ENCODE data around the gene FALEC. TPM values are rescaled to one million over a fixed set of nuclear protein-coding genes. Genes with fewer than 3 reads are reported as not detected.
A peak's percentile ranks its signal among the peaks of the same experiment; 100 is the strongest.

FALEC gene
- total and polyA plus RNA-seq, 9 of the 15 experiments (the other 6 are each of a cell fraction or from before 2014, with no cell fraction given), result 0.15 to 1.8 (median 0.53) TPM; not detected in 5

- TF ChIP-seq ZFP36 (IDR thresholded peaks at IDR 0.05; ENCODE audit: low read depth, low read length, partially characterized antibody), result peak; percentile 89
- peak in 1 of 2 experiments; percentile 64; a peak in 1 of 4 replicates for TF ChIP-seq TEAD1 (CRISPR knock-in tag; IDR thresholded peaks at IDR 0.05)
- peak; percentile 37; the same call in 1 of the 2 replicates for TF ChIP-seq ZBTB33 (CRISPR knock-in tag; IDR thresholded peaks at IDR 0.05)
- TF ChIP-seq DACH1 (IDR thresholded peaks at IDR 0.05; ENCODE audit: partially characterized antibody), result no peak
- TF ChIP-seq NR2C2 (CRISPR knock-in tag; IDR thresholded peaks at IDR 0.05), result no peak
- TF ChIP-seq NR2C2 (tag; IDR thresholded peaks at IDR 0.05), result peak; percentile 70; the same call in 1 of the 2 replicates
- no peak for TF ChIP-seq ZKSCAN8 (CRISPR knock-in tag; IDR thresholded peaks at IDR 0.05)
- peak; percentile 46; the same call in 1 of the 2 replicates for TF ChIP-seq SP1 (CRISPR knock-in tag; IDR thresholded peaks at IDR 0.05)
- TF ChIP-seq USF1 (CRISPR knock-in tag; IDR thresholded peaks at IDR 0.05), result no peak
- 0 out of 2 replicates have a peak, but pooled peaks have one; percentile 22 for TF ChIP-seq IRF1 (CRISPR knock-in tag; IDR thresholded peaks at IDR 0.05; ENCODE audit: borderline replicate concordance)
- TF ChIP-seq BCL6 (CRISPR knock-in tag; IDR thresholded peaks at IDR 0.05), result no peak
- TF ChIP-seq POLR3A (IDR thresholded peaks at IDR 0.05; ENCODE audit: borderline replicate concordance, extremely low read depth, insufficient read depth, insufficient read length), result no peak
- peak in 1 of 2 experiments; percentile 28; a peak in 1 of 4 replicates for TF ChIP-seq FOXA3 (CRISPR knock-in tag; conservative IDR thresholded peaks at IDR 0.05 in 1 of 2, IDR thresholded peaks at IDR 0.05 in 1 of 2)
- TF ChIP-seq SNRNP70 (optimal IDR thresholded peaks at IDR 0.05; ENCODE audit: low read depth, low read length), result no peak
- no peak for TF ChIP-seq CTCFL (IDR thresholded peaks at IDR 0.05; ENCODE audit: borderline replicate concordance, insufficient read depth, low read depth, low read length, poor library complexity, severe bottlenecking)
- TF ChIP-seq BACH1 (tag; IDR thresholded peaks at IDR 0.05), result no peak
- TF ChIP-seq MTA3 (IDR thresholded peaks at IDR 0.05; ENCODE audit: borderline replicate concordance), result peak; percentile 91
- TF ChIP-seq ZBTB1 (CRISPR knock-in tag; IDR thresholded peaks at IDR 0.05; ENCODE audit: borderline replicate concordance, low read depth), result no peak
Observed at GRCh38 chr1:150579110-150579944, 63.8 kb downstream of the FALEC start, which contains the start of gene MCL1 (continued).

All from K562 (cell line).